ENCODE results near the gene LIN7B. TPM values are rescaled to one million over a fixed set of nuclear protein-coding genes. Genes with fewer than 3 reads are reported as not detected.

Gene LIN7B
- total and polyA plus RNA-seq, 9 of the 15 experiments (the other 6 are each of a cell fraction or from before 2014, with no cell fraction given) = 0.89 to 15.7 (median 4.0) TPM

DNA sequence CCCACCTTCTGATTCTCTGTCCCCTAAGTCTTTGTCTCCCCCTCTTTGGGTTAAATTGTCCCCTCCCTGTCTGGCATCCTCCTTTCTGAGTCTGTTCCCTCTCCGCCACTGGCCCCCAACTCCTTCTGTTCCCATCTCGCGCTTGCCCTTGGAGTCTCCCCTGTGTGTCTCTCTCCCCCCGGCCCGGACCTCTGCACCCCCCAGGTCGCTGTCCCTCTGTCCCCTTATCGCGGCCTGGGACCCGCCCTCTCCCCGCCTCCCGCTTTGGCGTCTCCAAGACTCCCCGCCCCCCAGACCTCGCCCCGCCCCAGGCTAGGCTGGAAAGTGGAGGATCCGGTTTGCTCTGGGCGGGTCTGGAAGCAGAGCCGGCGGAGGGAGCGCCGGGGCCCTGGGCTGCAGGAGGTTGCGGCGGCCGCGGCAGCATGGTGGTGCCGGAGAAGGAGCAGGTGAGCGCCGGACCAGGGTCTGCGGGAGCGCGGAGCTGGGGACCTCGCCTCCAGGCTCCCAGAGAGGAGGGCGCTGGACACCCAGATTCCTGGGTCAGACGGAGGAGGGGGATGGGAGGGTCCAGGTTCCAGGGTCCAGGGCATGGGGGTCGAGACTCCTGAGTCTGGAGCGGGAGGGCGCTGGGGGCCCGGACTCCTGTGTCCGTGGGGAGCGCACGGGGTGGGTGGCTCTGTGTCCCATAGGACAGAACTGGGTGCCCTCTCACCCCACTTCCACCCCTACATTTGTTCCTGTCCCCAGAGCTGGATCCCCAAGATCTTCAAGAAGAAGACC is 43.5 kb downstream of the LIN7B start, which contains the start of gene TRPM4 (continued):
- TF ChIP-seq PCBP1 (IDR thresholded peaks at IDR 0.05; ENCODE audit: low read depth, low read length, poor library complexity, severe bottlenecking) (peak; percentile 78), GATAD2B (IDR thresholded peaks at IDR 0.05; ENCODE audit: borderline replicate concordance) (no peak), ZNF668 (CRISPR knock-in tag; IDR thresholded peaks at IDR 0.05) (no peak), CHD1 (IDR thresholded peaks at IDR 0.05; ENCODE audit: low read length) (no peak), CBFA2T3 (IDR thresholded peaks at IDR 0.05) (no peak), BRD4 (IDR thresholded peaks at IDR 0.05) (no peak), BCL6 (CRISPR knock-in tag; IDR thresholded peaks at IDR 0.05) (no peak), RBM14 (IDR thresholded peaks at IDR 0.05; ENCODE audit: borderline replicate concordance, insufficient read depth, low read depth, low read length) (no peak), SAP30 (IDR thresholded peaks at IDR 0.05; ENCODE audit: borderline replicate concordance, insufficient read depth, low read depth, low read length, poor library complexity, severe bottlenecking) (peak; percentile 11), ARID2 (IDR thresholded peaks at IDR 0.05) (0 out of 2 replicates have a peak, but pooled peaks have one; percentile 41), NFYB (IDR thresholded peaks at IDR 0.05; ENCODE audit: extremely low read depth, insufficient read length) (no peak), TARDBP (IDR thresholded peaks at IDR 0.05) (no peak), RBM17 (IDR thresholded peaks at IDR 0.05; ENCODE audit: borderline replicate concordance, low read depth, low read length) (no peak)
- TF ChIP-seq, protein P1, sequence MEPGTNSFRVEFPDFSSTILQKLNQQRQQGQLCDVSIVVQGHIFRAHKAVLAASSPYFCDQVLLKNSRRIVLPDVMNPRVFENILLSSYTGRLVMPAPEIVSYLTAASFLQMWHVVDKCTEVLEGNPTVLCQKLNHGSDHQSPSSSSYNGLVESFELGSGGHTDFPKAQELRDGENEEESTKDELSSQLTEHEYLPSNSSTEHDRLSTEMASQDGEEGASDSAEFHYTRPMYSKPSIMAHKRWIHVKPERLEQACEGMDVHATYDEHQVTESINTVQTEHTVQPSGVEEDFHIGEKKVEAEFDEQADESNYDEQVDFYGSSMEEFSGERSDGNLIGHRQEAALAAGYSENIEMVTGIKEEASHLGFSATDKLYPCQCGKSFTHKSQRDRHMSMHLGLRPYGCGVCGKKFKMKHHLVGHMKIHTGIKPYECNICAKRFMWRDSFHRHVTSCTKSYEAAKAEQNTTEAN (CRISPR knock-in tag; IDR thresholded peaks at IDR 0.05) = no peak
- TF ChIP-seq, protein P2, sequence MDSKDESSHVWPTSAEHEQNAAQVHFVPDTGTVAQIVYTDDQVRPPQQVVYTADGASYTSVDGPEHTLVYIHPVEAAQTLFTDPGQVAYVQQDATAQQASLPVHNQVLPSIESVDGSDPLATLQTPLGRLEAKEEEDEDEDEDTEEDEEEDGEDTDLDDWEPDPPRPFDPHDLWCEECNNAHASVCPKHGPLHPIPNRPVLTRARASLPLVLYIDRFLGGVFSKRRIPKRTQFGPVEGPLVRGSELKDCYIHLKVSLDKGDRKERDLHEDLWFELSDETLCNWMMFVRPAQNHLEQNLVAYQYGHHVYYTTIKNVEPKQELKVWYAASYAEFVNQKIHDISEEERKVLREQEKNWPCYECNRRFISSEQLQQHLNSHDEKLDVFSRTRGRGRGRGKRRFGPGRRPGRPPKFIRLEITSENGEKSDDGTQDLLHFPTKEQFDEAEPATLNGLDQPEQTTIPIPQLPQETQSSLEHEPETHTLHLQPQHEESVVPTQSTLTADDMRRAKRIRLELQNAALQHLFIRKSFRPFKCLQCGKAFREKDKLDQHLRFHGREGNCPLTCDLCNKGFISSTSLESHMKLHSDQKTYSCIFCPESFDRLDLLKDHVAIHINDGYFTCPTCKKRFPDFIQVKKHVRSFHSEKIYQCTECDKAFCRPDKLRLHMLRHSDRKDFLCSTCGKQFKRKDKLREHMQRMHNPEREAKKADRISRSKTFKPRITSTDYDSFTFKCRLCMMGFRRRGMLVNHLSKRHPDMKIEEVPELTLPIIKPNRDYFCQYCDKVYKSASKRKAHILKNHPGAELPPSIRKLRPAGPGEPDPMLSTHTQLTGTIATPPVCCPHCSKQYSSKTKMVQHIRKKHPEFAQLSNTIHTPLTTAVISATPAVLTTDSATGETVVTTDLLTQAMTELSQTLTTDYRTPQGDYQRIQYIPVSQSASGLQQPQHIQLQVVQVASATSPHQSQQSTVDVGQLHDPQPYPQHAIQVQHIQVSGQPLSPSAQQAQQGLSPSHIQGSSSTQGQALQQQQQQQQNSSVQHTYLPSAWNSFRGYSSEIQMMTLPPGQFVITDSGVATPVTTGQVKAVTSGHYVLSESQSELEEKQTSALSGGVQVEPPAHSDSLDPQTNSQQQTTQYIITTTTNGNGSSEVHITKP (IDR thresholded peaks at IDR 0.05; ENCODE audit: partially characterized antibody) = peak; percentile 68
- TF ChIP-seq, protein P3, sequence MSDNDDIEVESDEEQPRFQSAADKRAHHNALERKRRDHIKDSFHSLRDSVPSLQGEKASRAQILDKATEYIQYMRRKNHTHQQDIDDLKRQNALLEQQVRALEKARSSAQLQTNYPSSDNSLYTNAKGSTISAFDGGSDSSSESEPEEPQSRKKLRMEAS (CRISPR knock-in tag; IDR thresholded peaks at IDR 0.05) = peak; percentile 70
